Middle frontal gyrus (tissue), 1 donor: ENCODE data around the gene LRRFIP1.
"Not testable (repeated sequence)": the region's sequence is repeated elsewhere in the genome, so short reads cannot be mapped to it uniquely, and the experiment has no call there.

ENCODE experiments used
- DNase-seq: peaks from one replicate; pipeline ENCODE4 v3.0.0-alpha.2; 2015; ENCODE audit warnings: low spot score; ENCODE audit errors: extremely low spot score

The LRRFIP1 gene

GRCh38 chr2:237661270-237661669 is 33.9 kb downstream of the LRRFIP1 start:
- DNase-seq: no peak

DNA sequence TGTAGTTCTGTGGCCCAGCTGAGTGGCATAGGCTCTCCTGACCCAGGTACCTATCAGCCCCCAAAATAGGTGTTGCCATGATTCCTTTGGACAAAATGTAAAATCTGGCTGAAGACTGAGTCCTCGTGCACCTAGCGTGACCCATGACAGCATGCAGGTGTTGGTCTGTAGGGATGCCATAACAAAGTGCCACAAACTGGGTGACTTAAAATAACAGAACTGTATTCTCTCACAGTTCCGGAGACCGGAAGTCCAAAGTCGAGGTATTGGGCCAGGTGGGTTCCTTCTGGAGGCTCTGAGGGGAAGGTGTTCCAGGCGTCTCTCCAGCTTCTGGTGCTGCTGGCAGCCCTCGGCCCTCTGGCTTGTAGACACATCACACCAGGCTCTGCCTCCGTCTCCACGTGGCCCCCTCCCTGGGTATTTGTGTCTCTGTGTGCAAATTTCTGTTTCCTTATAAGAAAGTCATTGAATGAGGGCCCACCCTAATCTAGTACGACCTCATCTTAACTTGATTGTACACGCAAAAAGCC is 34.5 kb downstream of the LRRFIP1 start:
- DNase-seq: no peak

- DNase-seq: no peak
These were observed 35.3 kb downstream of the LRRFIP1 start for GRCh38 chr2:237662671-237663093.

DNA sequence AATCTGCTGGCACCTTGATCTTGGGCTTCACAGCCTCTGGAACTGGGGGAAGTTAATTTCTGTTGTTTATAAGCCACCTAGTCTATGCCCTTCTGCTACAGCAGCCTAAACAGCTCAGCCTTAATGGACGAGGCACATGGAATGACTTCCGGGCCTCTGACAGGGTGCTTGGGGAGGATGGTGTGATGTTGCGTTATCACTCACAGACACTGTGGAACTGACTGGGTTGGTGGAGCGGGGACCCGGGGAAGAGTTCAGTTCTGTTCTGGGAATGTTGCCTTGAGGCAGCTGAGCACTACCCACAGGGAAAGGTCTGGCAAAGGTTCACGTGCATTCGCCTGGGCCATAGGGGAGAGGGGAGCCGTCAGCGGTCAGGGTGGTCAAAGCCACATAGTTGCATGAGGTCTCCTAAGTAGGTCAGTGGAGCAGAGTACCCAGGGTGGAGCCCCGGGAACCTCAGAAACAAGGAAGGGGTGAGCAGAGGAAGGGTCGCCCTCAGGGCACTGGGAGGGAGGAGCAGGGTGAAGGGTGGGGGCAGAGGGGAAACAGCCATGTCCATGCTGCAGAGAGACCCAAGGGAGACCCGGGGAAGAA is 36.2 kb downstream of the LRRFIP1 start:
- no peak for DNase-seq

- no peak for DNase-seq
These were observed 36.8 kb downstream of the LRRFIP1 start for GRCh38 chr2:237664151-237664550.

DNA sequence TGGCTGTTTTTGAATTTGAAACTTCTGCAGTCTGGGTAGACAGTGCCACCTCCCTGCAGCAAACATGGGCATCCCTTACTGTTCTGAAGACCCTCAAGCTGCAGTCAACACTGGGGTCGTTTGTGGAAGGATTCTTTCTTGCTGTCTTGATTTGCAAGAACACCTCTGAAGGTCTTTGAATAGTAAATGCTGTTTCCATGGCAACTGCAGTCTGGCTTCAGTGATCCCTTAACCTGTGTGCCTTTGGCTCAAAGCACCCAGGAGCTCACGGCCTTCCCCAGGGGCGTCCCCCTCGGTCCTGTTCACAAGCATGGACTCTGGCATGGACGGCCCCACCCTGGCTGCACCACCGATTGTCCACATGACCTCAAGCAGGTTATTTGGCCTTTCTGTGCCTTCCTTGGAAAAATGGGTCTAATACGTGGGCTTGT is 38.3 kb downstream of the LRRFIP1 start:
- no peak for DNase-seq

DNA sequence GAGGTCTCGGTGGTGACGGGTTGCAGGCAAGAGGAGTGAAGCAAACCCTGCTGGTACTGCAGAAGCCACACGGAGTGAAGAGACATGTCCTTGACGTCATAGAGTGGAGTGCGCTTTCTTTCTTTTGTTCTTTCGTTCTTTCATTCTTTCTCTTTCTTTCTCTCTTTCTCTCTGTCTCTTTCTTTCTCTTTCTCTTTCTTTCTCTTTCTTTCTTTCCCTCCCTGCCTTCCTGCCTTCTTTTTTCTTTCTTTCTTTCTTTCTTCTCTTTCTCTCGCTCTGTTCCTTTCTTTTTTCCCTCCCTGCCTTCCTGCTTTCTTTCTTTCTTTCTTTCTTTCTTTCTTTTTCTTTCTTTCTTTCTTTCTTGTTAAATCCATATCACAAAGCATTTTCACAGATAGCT is 39.2 kb downstream of the LRRFIP1 start:
- no peak for DNase-seq

DNA sequence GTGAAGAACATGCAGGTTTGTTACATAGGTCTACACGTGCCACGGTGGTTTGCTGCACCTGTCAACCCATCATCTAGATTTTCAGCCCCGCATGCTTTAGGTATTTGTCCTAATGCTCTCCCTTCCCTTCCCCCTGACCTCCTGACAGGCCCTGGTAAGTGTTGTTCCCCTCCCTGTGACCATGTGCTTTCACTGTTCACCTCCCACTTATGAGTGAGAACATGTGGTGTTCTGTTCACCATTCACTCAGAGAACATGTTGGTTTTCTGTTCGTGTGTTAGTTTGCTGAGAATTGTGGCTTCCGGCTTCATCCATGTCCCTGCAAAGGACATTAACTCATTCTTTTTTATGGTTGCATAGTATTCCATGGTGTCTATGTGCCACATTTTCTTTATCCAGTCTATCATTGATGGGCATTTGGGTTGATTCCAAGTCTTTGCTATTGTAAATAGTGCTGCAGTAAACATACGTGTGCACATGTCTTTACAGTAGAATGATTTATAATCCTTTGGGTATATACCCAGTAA is 39.7 kb downstream of the LRRFIP1 start:
- DNase-seq: not testable (repeated sequence)

- DNase-seq: no peak
These were observed 40.5 kb downstream of the LRRFIP1 start for GRCh38 chr2:237667893-237668292.

DNA sequence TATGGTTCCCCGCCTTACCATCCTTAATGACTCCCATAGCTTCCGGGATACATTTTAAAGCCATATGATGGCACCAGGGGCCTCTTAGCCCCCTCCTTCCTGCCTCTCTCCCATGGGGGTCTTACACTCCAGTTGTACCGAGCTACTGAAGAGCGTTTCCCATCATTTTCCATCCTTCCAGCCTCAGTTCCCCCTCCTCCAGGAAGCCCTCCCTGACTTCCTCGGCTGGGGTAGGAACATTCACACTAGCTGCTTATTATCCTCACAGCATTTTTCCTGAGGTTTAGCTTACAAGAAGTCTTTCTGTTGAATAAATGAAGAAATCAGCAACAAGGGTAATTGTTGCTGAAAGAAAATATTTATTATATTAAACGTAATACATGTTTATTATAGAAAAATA is 41.1 kb downstream of the LRRFIP1 start:
- DNase-seq: no peak

DNA sequence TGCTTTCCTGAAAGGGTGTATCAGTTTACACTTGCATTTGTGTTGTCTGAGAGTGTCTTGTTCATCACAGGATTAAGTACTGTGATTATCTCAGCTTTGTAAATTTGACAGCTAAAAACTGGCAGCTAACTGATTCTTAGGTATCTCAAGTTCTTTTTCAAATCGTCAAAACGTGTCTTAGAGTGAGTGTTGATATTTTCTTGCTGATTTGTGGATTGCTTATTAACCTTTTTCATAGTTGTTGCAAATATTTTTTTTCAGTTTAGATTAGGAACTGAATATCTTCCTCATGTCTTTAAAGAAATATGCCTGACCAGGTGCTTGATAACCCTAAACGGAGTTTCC is 41.9 kb downstream of the LRRFIP1 start:
- DNase-seq: no peak

DNA sequence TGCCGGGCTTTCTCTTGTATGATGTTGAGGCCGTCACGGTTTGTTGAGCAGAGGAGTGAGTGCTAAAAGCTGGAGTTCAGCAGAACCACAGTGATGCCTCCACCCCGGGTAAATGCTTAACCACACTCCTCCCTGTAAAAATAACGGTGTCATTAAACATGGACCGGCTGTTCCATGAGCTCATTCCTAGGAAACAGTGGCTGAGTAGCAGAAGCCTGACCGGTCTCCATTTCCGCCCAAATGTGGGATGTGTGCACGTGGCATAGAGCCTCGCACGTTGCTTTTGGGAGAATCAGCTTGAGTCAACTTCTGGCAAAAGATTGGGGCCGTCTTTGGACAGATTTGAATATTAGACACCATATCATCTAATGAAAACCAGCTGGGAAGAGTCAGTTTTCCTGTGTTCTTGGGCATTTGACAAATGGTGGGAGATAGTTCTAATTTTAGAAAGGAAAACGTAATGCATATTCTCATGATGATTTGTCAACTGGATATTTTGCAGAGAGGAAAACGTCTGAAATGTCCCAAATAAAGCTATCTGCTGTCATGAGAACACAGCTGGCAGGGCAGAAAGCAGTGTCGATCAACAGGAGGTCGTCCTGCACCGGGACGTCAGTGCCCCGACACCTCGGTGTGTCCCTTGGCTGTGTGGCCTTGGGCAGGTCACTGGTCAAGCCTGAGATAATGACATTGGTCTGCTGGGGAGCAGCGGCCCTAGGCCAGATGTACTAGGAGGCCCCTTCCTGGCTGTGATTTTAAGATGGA is 42.4 kb downstream of the LRRFIP1 start:
- no peak for DNase-seq

DNA sequence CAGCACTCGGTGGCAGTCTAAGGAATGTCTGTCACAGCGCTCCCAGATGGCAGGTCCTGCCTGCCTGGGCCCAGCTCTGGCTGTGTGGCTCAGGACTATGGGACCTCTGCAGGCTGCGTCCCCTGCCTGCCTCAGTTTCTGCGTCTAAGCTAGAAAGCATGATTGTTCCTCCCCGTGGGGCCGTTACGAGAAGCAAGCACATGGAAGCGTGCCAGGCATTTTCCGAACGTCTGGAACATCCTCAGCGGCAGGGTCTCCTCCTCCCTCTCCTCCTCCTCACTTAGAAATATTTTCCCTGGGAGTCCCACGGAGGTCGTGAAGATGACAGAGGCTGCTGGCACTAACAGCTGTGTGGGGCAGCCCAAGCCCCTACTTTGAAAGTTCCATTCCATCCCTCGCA is 43.3 kb downstream of the LRRFIP1 start:
- DNase-seq: no peak

DNA sequence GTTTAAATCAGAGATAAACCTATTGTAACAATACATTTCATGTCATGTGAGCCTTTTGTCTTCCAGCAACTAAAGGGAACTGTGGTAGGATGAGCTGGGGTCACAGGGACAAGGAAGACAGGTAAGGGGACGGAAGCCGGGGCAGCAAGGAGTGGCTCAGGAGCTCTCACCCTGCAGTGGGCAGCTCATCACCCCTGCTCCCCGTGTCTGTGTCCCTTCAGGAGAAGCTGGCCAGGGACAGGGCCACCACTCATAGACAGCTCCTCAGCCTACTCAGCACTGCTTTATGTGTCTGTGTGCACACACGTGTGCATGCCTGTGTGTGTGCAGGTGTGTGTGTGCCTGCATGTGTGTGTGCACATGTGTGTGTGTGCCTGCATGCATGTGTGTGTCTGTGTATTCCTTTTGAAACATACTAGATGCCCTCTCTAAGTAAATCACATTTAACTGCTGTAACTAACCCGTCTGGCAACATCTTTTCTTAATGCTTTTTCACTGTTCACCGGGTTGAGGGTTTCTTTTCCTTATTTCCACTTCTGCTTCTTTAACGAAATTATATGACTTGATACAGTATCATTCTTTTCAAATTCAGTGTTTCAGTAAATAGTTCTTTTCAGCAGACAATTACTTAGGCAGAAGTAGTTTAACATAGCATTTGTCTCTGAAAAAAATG is 44.2 kb downstream of the LRRFIP1 start:
- no peak for DNase-seq

GRCh38 chr2:237672731-237673129 is 45.3 kb downstream of the LRRFIP1 start:
- no peak for DNase-seq

DNA sequence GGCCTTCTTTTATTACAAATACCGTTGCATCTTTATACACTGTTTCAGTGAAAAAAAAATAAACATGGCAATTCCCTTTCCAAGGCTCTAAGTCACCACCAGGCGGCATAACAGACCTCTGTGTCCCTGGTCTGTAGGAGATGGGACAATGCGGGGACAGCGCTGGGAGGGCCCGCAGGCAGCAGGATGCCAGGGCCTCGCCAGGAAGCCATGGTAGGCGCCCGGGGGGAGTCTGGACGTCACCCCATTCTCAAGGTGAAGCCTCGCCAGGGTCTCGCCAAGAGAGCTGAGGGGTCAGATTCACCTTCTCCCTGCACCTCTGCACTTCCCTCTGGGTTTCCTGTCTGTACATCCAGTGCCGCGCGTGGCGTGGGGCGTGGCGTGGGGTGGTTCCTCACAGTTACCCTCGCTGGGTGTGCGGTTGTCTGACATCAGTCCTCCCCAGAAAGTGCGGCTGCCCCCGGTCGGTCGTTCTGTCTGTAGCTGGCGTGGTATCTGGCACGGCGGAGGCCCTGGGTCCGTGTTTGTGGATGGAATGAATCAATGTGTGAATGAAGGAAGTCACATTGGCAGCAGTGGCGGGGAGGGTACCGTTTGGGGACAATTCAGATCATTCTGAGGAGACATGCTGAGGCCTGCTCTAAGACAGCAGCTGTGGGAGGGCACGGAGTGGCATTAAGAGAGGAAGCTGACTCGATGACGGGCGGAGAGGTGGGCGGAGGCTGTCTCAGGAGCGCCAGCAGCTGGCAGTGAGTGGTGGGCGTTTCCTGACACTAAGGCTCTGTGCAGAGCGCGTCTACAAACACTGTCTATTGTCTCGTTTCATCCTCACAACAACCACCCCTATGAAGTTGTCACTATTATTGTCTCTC is 46.0 kb downstream of the LRRFIP1 start:
- peak; percentile 42 for DNase-seq

- no peak for DNase-seq
These were observed 47.4 kb downstream of the LRRFIP1 start for GRCh38 chr2:237674731-237675276.

DNA sequence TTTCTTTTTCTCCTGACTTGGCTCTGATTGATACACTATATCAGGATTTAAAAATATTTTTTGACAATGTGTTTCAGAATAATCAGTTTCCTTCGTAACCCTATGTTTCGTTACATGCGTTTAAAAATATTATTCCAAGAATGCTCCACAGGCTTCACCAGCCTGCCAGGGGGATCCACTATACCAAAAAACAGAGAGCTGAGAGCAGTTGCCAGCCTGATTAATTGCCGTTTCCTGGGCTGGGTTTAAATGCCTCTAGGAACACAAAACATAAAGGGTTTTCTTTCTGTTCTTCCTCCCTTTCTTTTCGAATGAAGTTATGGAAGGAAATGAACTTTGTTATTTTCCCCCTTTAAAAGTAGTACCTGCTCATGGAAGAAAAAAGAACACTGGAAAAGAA is 47.9 kb downstream of the LRRFIP1 start:
- DNase-seq: no peak

DNA sequence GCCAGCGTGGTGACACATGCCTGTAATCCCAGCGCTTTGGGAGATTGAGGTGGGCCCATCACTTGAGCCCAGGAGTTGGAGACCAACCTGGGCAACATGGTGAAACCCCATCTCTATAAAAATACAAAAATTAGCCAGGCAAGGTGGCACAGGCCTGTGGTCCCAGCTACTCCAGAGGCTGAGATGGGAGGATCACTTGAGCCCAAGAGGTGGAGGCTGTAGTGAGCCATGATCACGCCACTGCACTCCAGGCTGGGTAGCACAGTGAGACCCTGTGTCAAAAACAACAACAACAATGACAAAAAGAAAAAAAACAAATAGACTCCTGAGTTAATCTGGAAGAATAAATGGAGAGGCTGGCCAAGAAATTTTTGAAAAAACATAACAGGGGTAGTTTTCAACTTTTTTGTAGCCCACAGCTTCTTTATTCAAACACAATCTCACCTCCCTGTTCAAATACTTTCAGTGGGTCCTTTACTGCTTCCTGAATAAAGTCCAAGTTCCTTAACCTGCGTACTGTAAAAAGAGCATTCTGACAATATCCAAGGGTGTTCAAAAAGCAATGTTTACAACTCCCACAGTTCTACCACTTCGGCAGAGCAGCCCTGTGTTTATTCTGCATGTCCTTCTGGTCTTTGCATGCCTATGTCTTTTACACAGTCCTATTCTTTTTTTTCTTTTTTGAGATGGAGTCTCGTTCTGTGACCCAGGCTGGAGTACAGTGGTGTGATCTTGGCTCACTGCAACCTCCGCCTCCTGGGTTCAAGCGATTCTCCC is 53.5 kb downstream of the LRRFIP1 start:
- DNase-seq: no peak

DNA sequence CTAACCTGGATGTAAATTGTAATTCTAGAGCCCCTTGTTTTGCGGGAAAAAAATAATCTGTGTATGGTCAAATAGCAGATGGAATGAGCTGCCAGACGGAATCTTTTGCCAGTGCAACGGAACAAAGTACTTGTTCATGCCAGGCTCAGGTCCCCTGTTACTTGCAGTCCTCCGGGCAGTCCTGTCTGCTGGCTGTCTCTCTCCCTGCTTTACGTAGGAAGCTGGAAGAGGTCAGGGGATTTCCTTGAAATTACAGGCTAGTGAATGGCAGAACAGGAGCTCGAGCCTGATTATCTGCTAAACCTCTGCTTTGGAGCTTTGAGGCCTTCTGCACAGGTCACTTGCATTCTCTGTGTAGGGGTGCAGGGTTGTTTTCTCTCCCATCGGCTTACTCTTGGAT is 54.8 kb downstream of the LRRFIP1 start:
- DNase-seq: no peak
